Ureter (tissue), 1 donor: ENCODE data around the gene ENOSF1. TPM values are rescaled to one million over a fixed set of nuclear protein-coding genes. Genes with fewer than 3 reads are reported as not detected.
"Not testable (repeated sequence)": the region's sequence is repeated elsewhere in the genome, so short reads cannot be mapped to it uniquely, and the experiment has no call there.

Experiments used
- DNase-seq: peaks from one replicate; pipeline ENCODE4 v3.0.0-alpha.2; 2020; ENCODE audit warnings: low spot score
- total RNA-seq: library from RNA; stranded (reverse); gene quantifications from one replicate; pipeline ENCODE4 v1.2.4, GENCODE V29; 2023
- donor health status: DM: yes; HTN: yes; CAD: no.

Gene ENOSF1
- total RNA-seq, 1 donor from 2014 or later, result 221 TPM

DNA sequence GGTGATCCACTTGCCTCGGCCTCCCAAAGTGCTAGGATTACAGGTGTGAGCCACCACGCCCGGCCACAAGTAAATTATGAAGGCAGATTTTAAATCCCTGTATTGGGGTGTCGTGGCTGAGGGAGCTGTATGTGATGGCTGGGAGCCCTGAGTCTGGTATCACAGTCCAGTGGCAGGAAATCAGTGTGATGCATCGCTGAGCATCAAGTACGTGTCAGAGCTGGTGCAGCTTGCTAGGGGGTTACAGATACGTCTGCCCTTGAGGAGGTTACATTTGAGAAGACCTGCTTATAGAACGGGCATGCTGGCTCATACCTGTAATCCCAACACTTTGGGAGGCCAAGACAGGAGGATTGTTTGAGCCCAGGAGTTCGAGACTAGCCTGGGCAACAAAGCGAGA is 4.3 kb downstream of the ENOSF1 start:
- no peak for DNase-seq

- DNase-seq, result no peak
These were observed 6.0 kb downstream of the ENOSF1 start for GRCh38 chr18:706405-706804.

GRCh38 chr18:703213-703967 is 9.0 kb downstream of the ENOSF1 start:
- DNase-seq, result no peak

GRCh38 chr18:697800-698199 is 14.6 kb downstream of the ENOSF1 start:
- no peak for DNase-seq

DNA sequence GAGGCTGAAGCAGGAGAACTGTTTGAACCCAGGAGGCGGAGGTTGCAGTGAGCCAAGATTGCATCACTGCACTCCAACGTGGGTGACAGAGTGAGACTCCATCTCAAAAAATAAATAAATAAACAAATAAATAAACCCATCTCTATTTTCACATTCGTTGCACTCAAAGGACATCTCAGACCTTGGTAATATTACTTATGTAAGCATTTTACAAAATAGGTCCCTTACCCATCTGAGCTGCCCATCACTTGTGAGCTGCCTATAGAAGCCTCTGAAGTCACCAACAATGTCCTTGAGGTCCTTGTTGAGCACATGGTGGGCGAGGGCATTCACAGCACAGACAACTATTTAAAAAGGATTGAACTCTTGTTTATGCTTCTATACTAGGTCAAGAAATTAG is 15.4 kb downstream of the ENOSF1 start:
- DNase-seq, result no peak

DNA sequence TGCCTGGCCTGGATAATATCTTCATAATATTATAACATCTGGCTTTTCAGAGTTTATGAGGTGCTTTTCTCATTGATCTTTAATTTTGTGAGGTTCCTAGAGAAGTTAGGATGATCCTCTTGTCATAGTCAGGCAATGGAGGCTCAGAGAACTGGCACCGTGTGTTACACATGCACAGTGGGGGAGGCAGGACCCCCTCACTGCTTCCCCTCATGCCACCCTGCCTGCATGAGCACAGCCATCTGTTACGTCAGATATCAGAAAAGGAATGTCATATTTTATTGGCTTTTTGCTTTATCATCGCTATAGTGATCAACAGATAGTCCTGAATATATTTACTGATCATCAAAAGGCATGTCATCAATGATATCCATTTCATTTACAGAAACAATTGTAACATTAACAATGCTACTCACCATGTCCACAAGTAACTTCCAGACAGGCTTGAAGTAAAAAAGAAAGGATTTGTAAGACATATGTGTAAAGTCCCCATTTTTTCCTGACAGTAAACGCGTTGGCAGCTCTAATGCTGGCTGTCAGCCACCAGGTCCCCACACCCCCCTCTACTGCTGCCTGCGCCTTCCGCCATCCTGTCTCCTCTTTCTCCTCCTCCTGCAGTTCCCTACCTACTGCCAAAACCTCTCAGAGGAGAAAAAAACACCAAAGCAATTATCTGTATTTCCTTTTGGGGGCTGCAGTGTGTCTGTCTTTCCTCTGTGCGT is 18.8 kb downstream of the ENOSF1 start:
- no peak for DNase-seq

DNA sequence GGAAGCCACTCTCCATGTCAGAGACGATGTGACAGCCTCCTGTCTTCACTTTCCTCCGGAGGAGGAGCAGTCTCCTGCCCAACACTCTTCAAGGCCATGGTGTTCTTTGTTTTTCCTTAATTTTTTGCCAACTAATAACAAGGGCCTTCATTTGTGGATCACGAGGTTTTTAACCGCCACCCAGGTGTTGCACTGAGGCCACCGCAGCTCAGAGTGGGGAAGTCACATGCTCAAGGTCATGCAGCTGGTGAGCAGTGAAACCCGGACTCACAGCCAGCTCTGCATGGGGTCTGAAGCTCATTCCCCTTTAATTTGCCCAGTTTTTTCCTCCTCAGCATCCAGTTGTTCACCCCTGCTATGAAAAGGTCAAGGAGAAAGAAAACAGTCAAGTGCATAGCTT is 19.6 kb downstream of the ENOSF1 start:
- DNase-seq, result no peak

GRCh38 chr18:688323-688722 is 24.1 kb downstream of the ENOSF1 start:
- no peak for DNase-seq

- no peak for DNase-seq
These were observed 25.9 kb downstream of the ENOSF1 start for GRCh38 chr18:686339-687111.

DNA sequence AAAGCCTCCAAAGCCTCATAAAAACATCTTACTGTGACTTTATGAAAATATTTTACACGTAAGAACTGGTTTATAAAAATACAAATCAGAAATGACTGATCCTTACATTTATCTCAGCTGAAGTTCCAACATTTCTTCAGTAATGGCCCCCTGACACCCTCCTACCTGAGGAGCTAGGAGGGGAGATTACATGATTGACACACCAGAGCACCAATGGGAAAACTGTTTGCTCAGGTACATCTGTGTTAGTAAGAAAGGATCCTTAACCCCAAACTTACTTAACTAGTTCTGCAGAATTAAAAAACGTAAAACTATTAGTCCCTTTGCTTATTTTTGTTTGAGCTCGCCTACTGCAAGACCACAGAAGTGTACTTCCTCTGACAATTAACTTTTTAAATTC is 27.0 kb downstream of the ENOSF1 start:
- no peak for DNase-seq

DNA sequence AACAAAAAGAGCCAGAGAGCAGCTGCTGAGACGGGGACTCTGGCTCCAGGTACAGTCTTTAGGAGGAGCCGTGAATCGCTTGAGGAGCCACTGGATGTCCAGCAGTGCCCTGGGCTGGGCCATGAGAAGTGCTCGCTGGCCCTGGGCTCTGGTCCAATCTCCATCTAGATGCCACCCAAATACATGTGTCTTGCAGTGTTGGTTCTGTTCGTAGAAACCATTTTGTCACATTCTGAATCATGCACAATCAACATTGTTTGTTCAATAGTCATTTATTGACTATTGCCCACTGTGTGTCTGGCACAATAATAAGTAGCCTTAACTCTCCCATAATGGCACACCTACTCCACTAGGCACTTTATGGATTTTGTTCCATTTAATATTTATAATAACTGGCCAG is 28.9 kb downstream of the ENOSF1 start:
- no peak for DNase-seq

DNA sequence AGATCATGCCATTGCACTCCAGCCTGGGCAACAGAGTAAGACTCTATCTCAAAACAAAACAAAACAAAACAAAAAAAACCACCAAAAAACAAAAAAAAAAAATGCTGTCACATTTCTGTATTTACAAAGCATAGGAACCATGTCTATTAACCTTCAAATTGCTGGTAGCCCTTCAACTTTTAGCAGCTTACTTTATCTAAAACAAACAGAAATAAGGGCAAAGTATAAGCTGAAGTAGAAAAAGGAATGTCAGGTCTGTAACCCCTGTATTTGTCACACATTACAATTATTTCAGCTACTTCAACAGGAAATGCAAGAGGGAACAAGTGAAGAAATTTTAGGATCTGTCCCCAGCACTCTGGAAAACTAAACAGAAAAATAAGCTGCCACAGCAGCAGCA is 29.6 kb downstream of the ENOSF1 start:
- DNase-seq, result no peak

DNA sequence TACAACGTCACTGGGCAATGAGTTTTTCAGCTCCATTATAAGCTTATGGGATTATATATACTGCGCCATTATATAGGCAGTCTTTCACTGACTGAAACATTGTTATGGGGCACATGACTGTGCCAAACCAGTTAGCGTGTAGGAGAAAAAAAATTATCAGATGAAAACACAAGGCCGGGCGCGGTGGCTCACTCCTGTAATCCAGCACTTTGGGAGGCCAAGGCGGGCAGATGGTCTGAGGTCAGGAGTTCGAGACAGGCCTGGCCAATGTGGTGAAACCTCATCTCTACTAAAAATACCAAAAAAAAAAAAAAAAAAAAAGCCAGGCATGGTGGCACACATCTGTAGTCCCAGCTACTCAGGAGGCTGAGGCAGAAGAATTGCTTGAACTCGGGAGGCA is 30.0 kb downstream of the ENOSF1 start:
- DNase-seq, result not testable (repeated sequence)

- DNase-seq, result no peak
These were observed 30.4 kb downstream of the ENOSF1 start for GRCh38 chr18:681985-682384.

GRCh38 chr18:680392-680791 is 32.0 kb downstream of the ENOSF1 start:
- no peak for DNase-seq

DNA sequence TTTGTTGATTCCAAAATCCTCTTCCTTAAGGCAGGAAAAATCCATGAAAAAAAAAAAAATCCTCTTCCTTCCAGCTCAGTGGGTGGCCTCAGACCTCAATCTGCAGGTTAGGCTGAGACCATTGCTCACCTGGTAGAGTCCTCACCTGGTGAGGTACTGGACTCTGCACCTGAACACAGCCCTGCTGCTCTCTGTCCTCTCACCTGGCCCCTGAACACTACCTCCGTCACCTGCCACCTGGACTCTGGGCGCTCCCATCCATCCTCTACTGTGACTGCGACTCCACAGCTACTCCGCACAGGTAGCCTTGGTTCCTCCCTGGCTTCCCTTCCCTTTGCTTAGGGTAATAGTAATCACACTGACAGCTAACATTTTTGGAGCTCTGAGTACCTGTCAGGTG is 32.9 kb downstream of the ENOSF1 start:
- no peak for DNase-seq

DNA sequence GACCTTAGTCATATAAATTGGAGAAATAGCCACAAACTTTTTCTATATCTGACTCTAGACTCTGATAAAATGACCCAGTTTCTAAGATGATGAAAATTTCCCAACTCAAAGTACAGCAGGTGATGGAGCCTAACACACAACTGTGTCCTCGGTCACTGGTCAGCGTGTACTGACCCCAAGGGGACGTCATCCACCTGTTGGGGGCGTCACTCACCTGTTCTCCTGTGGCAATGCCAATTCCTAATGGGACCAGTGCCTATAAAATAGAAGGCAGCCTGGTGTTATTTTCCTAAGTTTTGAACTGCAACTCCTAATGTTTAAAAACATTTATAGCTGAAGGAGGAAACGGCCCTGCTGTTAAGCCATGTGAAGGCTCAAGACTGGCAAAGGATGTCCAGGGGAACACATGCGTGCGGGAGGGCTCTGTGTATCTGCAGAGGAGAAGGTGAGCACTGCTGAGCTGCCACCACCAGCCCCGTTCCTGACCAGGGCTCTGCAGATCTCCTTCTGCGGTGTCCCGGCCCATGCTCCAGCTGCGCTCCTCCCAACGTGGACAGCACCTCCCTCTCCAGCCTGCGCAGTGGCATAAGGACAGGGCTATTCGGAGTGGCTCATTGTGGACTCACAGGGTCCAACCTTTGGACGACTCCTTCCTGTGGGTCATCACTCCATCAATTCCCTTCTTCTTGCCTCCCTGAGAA is 33.8 kb downstream of the ENOSF1 start:
- no peak for DNase-seq

- DNase-seq, result no peak
These were observed 34.5 kb downstream of the ENOSF1 start for GRCh38 chr18:677951-678381.

DNA sequence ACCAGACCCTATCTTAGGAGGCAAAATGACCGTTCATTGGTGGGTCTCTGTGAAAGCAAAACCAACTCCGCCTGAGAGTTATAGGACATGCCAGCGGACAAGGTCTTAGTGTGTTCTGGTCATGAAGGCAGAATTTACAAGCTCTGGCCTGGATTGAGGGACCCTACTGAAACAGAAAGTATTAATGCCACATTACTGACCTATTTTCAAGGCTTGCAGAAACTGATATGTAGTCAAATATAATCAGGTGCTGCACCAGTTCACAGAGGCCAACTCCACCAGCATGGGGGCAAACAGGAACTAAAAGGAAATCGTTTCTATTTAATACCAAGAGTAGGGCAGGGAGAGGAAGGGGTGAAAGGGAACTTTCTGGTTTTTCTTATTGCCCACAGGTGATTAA is 35.3 kb downstream of the ENOSF1 start:
- DNase-seq, result no peak

DNA sequence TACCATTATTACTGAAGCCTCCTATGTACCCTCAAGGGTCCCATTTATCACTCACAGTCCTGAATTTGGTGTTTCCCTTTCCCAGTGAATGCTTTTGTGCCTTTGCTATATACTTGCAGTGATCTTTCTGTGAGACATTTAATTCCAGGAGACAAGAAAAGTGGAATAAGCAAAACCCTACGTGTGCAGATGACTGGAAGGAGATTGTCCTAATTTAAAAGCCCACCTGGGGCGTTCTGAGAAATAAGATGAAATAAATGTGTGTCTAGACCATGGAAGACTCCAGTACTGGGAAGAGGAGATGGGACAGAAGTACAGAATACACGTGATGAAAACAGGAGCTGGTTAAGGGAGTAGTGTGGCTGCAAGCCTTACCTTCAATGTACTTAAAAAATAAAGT is 35.7 kb downstream of the ENOSF1 start:
- no peak for DNase-seq

DNA sequence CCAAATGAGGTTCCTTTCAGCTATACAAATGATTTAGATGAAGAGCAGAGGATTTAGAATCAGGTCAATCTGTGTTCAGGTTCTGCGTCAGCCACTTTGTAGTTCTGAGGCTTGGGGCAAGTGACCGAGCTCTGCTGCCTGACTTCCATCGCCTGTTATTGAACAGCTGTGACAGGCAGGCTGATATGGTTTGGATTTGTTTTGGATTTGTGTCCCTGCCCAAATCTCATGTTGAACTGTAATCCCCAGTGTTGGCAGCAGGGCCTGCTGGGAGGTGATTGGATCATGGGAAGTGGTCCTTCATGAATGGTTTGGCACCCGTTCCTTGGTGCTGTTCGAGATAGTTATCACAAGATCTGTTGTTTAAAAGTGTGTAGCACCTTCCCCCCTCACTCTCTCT is 36.4 kb downstream of the ENOSF1 start:
- no peak for DNase-seq

- no peak for DNase-seq
These were observed 37.1 kb downstream of the ENOSF1 start for GRCh38 chr18:675307-675706.
